ENCODE measurements around the gene PKIG. TPM values are rescaled to one million over a fixed set of nuclear protein-coding genes. Genes with fewer than 3 reads are reported as not detected.

PKIG gene
- total RNA-seq, 2 experiments from 2014 or later, result 2.9 to 4.1 TPM

DNA sequence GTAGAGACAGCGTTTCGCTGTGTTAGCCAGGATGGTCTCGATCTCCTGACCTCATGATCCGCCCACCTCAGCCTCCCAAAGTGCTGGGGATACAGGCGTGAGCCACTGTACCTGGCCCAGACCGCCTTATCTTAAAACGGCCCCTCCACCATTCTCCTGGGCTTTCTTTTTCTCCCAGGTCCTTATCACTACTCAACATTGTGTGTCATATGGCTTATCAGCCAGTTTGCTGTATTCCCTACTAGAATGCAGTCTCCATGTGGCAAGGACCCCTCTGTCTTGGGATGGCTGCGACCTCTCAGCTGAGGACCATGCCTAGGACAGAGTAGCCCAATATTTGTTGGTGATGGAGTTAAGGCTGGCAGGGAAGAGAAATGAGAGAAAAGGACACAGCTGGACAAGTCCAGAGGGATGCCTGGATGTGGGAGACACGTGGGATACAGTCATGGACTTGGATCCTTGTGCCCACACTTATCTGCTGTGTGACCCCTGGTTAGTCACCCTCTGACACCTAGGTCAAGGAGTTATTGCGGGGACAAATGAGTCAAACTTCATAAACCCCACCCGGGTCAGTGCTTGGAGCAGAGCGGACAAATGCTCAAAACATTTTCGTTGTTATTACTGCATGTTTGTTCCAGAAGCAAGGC, 45.1 kb downstream of the PKIG start:
- no peaks in the 10 kb centered on the region for H3K27me3 Mint-ChIP-seq
- peaks cover 30% of the 10 kb centered on the region for H3K36me3 Mint-ChIP-seq
- H3K4me1 Mint-ChIP-seq (ENCODE audit: low read depth), result no peaks in the 10 kb centered on the region
- intact Hi-C loops (cut with micrococcal nuclease), result no loop called here
- no peak overlapping the region for H3K4me3 Mint-ChIP-seq
- no peak for DNase-seq
- H3K9me3 Mint-ChIP-seq, result no peaks in the 10 kb centered on the region
- ChIA-PET POLR2A (no interaction called here), CTCF (interaction anchor here (1.1 kb wide), 1 partner anchor 23 kb away, joined by 3 read pairs; the partner anchor contains the start of gene ADA)
- H3K27ac Mint-ChIP-seq, result no peak overlapping the region

GRCh38 chr20:44629017-44629385, 46.6 kb downstream of the PKIG start:
- DNase-seq, result no peak
- Mint-ChIP-seq H3K27ac (no peak overlapping the region), H3K4me3 (no peak overlapping the region), H3K36me3 (peaks cover 15% of the 10 kb centered on the region), H3K27me3 (no peaks in the 10 kb centered on the region), H3K9me3 (no peaks in the 10 kb centered on the region), H3K4me1 (ENCODE audit: low read depth) (no peaks in the 10 kb centered on the region)
- ChIA-PET POLR2A (no interaction called here), CTCF (no interaction called here)
- intact Hi-C loops (cut with micrococcal nuclease), result no loop called here

- H3K27me3 Mint-ChIP-seq, result no peaks in the 10 kb centered on the region
- no peak for DNase-seq
- no peak overlapping the region for H3K4me3 Mint-ChIP-seq
- CTCF ChIA-PET, result no interaction called here
- POLR2A ChIA-PET, result no interaction called here
- peaks cover 10% of the 10 kb centered on the region for H3K36me3 Mint-ChIP-seq
- no peak overlapping the region for H3K27ac Mint-ChIP-seq
- no peaks in the 10 kb centered on the region for H3K9me3 Mint-ChIP-seq
- intact Hi-C loops (cut with micrococcal nuclease), result no loop called here
- H3K4me1 Mint-ChIP-seq (ENCODE audit: low read depth), result no peaks in the 10 kb centered on the region
Measured at GRCh38 chr20:44629542-44629941, 47.2 kb downstream of the PKIG start.

- CTCF ChIA-PET, result no interaction called here
- Mint-ChIP-seq H3K27ac (no peak overlapping the region), H3K36me3 (peaks cover 4% of the 10 kb centered on the region), H3K4me1 (ENCODE audit: low read depth) (no peaks in the 10 kb centered on the region), H3K9me3 (no peaks in the 10 kb centered on the region), H3K27me3 (no peaks in the 10 kb centered on the region), H3K4me3 (no peak overlapping the region)
- POLR2A ChIA-PET, result no interaction called here
- DNase-seq, result no peak
- intact Hi-C loops (cut with micrococcal nuclease), result no loop called here
Measured at GRCh38 chr20:44630297-44630696, 47.9 kb downstream of the PKIG start.

- POLR2A ChIA-PET, result no interaction called here
- no peaks in the 10 kb centered on the region for H3K4me1 Mint-ChIP-seq (ENCODE audit: low read depth)
- intact Hi-C loops (cut with micrococcal nuclease), result no loop called here
- H3K36me3 Mint-ChIP-seq, result peaks cover 13% of the 10 kb centered on the region
- H3K9me3 Mint-ChIP-seq, result no peaks in the 10 kb centered on the region
- no peaks in the 10 kb centered on the region for H3K27me3 Mint-ChIP-seq
- H3K4me3 Mint-ChIP-seq, result no peak overlapping the region
- H3K27ac Mint-ChIP-seq, result no peak overlapping the region
- DNase-seq, result no peak
- CTCF ChIA-PET, result no interaction called here
Measured at GRCh38 chr20:44632103-44632752, 49.8 kb downstream of the PKIG start.

GRCh38 chr20:44633187-44633810, 50.9 kb downstream of the PKIG start:
- H3K4me1 Mint-ChIP-seq (ENCODE audit: low read depth), result no peaks in the 10 kb centered on the region
- peaks cover 9% of the 10 kb centered on the region for H3K36me3 Mint-ChIP-seq
- no peaks in the 10 kb centered on the region for H3K9me3 Mint-ChIP-seq
- H3K27ac Mint-ChIP-seq, result no peak overlapping the region
- ChIA-PET POLR2A (no interaction called here), CTCF (no interaction called here)
- H3K27me3 Mint-ChIP-seq, result no peaks in the 10 kb centered on the region
- no peak overlapping the region for H3K4me3 Mint-ChIP-seq
- DNase-seq, result no peak
- intact Hi-C loops (cut with micrococcal nuclease), result no loop called here

GRCh38 chr20:44633872-44634600, 51.7 kb downstream of the PKIG start:
- ChIA-PET CTCF (no interaction called here), POLR2A (no interaction called here)
- H3K36me3 Mint-ChIP-seq, result peaks cover 12% of the 10 kb centered on the region
- H3K4me1 Mint-ChIP-seq (ENCODE audit: low read depth), result no peaks in the 10 kb centered on the region
- DNase-seq, result no peak
- no peak overlapping the region for H3K4me3 Mint-ChIP-seq
- intact Hi-C loops (cut with micrococcal nuclease), result no loop called here
- no peak overlapping the region for H3K27ac Mint-ChIP-seq
- H3K27me3 Mint-ChIP-seq, result no peaks in the 10 kb centered on the region
- H3K9me3 Mint-ChIP-seq, result no peaks in the 10 kb centered on the region

DNA sequence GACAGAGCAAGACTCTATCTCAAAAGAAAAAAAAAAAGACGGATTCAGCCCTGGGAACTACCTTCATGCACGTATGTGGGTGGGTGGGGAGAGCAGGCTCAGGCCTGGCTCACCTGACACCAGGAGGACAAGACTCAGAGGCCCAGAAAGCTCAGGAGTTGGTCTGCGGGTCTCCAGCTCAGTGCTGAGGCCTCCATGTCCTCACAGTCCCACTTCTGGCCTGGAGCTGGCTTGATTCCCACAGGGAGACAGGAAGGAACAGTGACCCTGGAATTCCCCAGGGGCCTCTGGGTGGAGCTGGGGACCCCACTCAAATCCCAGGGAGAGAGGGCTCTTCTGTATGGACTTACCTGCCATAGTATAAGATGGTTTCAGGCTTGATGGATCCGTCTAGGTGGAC, 53.5 kb downstream of the PKIG start:
- DNase-seq, result no peak
- POLR2A ChIA-PET, result interaction anchor here (0.6 kb wide), 1 partner anchor 14 kb away, joined by 3 read pairs; no protein-coding TSS in a partner anchor
- H3K9me3 Mint-ChIP-seq, result no peaks in the 10 kb centered on the region
- H3K36me3 Mint-ChIP-seq, result peaks cover 13% of the 10 kb centered on the region
- H3K4me1 Mint-ChIP-seq (ENCODE audit: low read depth), result no peaks in the 10 kb centered on the region
- H3K27me3 Mint-ChIP-seq, result no peaks in the 10 kb centered on the region
- no peak overlapping the region for H3K27ac Mint-ChIP-seq
- no peak overlapping the region for H3K4me3 Mint-ChIP-seq
- intact Hi-C loops (cut with micrococcal nuclease), result no loop called here
- CTCF ChIA-PET, result interaction anchor here (0.7 to 1.2 kb wide), 3 partner anchors 27 to 153 kb away, joined by 3 to 5 read pairs (median 4); no protein-coding TSS in a partner anchor

- POLR2A ChIA-PET, result no interaction called here
- no peak for DNase-seq
- Mint-ChIP-seq H3K27ac (no peak overlapping the region), H3K4me1 (ENCODE audit: low read depth) (peaks cover 6% of the 10 kb centered on the region), H3K27me3 (no peaks in the 10 kb centered on the region), H3K4me3 (no peak overlapping the region), H3K36me3 (peaks cover 13% of the 10 kb centered on the region), H3K9me3 (no peaks in the 10 kb centered on the region)
- intact Hi-C loops (cut with micrococcal nuclease), result no loop called here
- CTCF ChIA-PET, result no interaction called here
Measured at GRCh38 chr20:44637042-44637441, 54.7 kb downstream of the PKIG start.

GRCh38 chr20:44637522-44638372, 55.4 kb downstream of the PKIG start:
- Mint-ChIP-seq H3K27me3 (no peaks in the 10 kb centered on the region), H3K4me3 (no peak overlapping the region), H3K9me3 (no peaks in the 10 kb centered on the region), H3K27ac (no peak overlapping the region), H3K36me3 (peaks cover 13% of the 10 kb centered on the region), H3K4me1 (ENCODE audit: low read depth) (peaks cover 13% of the 10 kb centered on the region)
- DNase-seq, result no peak
- ChIA-PET POLR2A (no interaction called here), CTCF (no interaction called here)
- intact Hi-C loops (cut with micrococcal nuclease), result no loop called here

- H3K9me3 Mint-ChIP-seq, result no peaks in the 10 kb centered on the region
- H3K27me3 Mint-ChIP-seq, result no peaks in the 10 kb centered on the region
- H3K4me1 Mint-ChIP-seq (ENCODE audit: low read depth), result peaks cover 37% of the 10 kb centered on the region
- ChIA-PET POLR2A (no interaction called here), CTCF (no interaction called here)
- peaks cover 13% of the 10 kb centered on the region for H3K36me3 Mint-ChIP-seq
- H3K27ac Mint-ChIP-seq, result no peak overlapping the region
- no peak overlapping the region for H3K4me3 Mint-ChIP-seq
- intact Hi-C loops (cut with micrococcal nuclease), result no loop called here
- no peak for DNase-seq
Measured at GRCh38 chr20:44640522-44640921, 58.1 kb downstream of the PKIG start.

DNA sequence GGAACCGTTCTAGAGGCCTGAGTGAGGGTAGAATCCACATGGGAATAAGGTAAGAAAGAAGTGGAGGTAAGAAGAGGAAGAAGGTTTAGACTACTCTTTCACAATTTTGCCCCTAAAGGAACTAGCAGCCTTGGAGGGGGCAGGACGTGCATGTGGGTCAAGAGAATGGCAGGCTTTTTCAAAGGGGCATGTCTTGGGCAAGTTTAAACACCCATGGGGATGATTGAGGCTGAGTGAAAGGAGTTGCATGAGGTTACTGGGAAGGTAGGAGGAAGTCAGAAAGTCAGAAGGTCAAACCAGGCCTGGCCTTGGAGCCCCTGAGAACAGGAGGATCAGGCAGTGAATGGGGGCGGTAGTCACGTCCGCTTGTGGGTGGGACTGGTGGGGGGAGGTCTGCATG, 58.9 kb downstream of the PKIG start:
- H3K4me3 Mint-ChIP-seq, result no peak overlapping the region
- H3K27me3 Mint-ChIP-seq, result no peaks in the 10 kb centered on the region
- peaks cover 45% of the 10 kb centered on the region for H3K4me1 Mint-ChIP-seq (ENCODE audit: low read depth)
- H3K36me3 Mint-ChIP-seq, result peaks cover 9% of the 10 kb centered on the region
- H3K9me3 Mint-ChIP-seq, result no peaks in the 10 kb centered on the region
- no peak for DNase-seq
- intact Hi-C loops (cut with micrococcal nuclease), result no loop called here
- H3K27ac Mint-ChIP-seq, result peak overlapping the region; percentile 44
- ChIA-PET POLR2A (no interaction called here), CTCF (interaction anchor here (0.9 kb wide), 1 partner anchor 44 kb away, joined by 3 read pairs; no protein-coding TSS in a partner anchor)

Measured in activated CD4-positive, alpha-beta memory T cell treated with anti-CD3 and anti-CD28 coated beads for 36 hours (primary cell).